ENCODE results near the gene BPIFA3. TPM values are rescaled to one million over a fixed set of nuclear protein-coding genes. Genes with fewer than 3 reads are reported as not detected.

Gene BPIFA3
- total RNA-seq, 1 experiment from 2014 or later = not detected

- no peak for TF ChIP-seq POLR2AphosphoS5 (IDR thresholded peaks at IDR 0.05; ENCODE audit: low read depth, low read length)
- no peak for TF ChIP-seq CEBPB (IDR thresholded peaks at IDR 0.05; ENCODE audit: low read depth)
Observed at GRCh38 chr20:33211817-33212424, 5.2 kb upstream of the BPIFA3 start (continued).

- no peak for TF ChIP-seq ZFX (IDR thresholded peaks at IDR 0.05)
- TF ChIP-seq, protein P1, sequence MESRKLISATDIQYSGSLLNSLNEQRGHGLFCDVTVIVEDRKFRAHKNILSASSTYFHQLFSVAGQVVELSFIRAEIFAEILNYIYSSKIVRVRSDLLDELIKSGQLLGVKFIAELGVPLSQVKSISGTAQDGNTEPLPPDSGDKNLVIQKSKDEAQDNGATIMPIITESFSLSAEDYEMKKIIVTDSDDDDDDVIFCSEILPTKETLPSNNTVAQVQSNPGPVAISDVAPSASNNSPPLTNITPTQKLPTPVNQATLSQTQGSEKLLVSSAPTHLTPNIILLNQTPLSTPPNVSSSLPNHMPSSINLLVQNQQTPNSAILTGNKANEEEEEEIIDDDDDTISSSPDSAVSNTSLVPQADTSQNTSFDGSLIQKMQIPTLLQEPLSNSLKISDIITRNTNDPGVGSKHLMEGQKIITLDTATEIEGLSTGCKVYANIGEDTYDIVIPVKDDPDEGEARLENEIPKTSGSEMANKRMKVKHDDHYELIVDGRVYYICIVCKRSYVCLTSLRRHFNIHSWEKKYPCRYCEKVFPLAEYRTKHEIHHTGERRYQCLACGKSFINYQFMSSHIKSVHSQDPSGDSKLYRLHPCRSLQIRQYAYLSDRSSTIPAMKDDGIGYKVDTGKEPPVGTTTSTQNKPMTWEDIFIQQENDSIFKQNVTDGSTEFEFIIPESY (IDR thresholded peaks at IDR 0.05; ENCODE audit: extremely low read depth, insufficient replicate concordance, low read length) = no peak
- TF ChIP-seq SIN3A (IDR thresholded peaks at IDR 0.05; ENCODE audit: low read depth) = no peak
- TF ChIP-seq CEBPB (IDR thresholded peaks at IDR 0.05; ENCODE audit: low read depth) = no peak
- TF ChIP-seq TCF7L2 (IDR thresholded peaks at IDR 0.05; ENCODE audit: borderline replicate concordance, extremely low read depth, insufficient read depth, insufficient read length) = no peak
- no peak for TF ChIP-seq EGR1 (IDR thresholded peaks at IDR 0.05; ENCODE audit: low read depth)
- TF ChIP-seq EZH2phosphoT487 (IDR thresholded peaks at IDR 0.05; ENCODE audit: borderline replicate concordance) = no peak
- TF ChIP-seq YY1 (IDR thresholded peaks at IDR 0.05; ENCODE audit: extremely low read depth, insufficient replicate concordance, low read depth, low read length) = no peak
- no peak for TF ChIP-seq FOSL1 (IDR thresholded peaks at IDR 0.05; ENCODE audit: low read depth)
- TF ChIP-seq CTCF (IDR thresholded peaks at IDR 0.05 in 2 of 3, conservative IDR thresholded peaks at IDR 0.05 in 1 of 3; ENCODE audit: borderline replicate concordance in 1 of 3, insufficient read depth in 1 of 3, low read depth in 2 of 3, low read length in 2 of 3) = no peak
- no peak for TF ChIP-seq MAX (IDR thresholded peaks at IDR 0.05)
- TF ChIP-seq POLR2AphosphoS5 (IDR thresholded peaks at IDR 0.05; ENCODE audit: low read depth, low read length) = no peak
- H2AFZ ChIP-seq (ENCODE audit: low read depth, low read length, poor library complexity, severe bottlenecking) = no peak overlapping the region
- DNase-seq (ENCODE audit: low read depth, low spot score) (no peak), ATAC-seq (no peak)
- no peaks in the 10 kb centered on the region for H3K36me3 ChIP-seq (ENCODE audit: control insufficient read depth in 1 of 2, insufficient read depth in 2 of 2, low read length in 2 of 2)
- POLR2A ChIA-PET = no interaction called here
- RAD21 ChIA-PET (ENCODE audit: low non-redundant PET in 1 of 2, low total read pairs in 2 of 2, uncharacterized antibody in 2 of 2, unreplicated experiment in 2 of 2) = no interaction called here
- no peaks in the 10 kb centered on the region for H4K20me1 ChIP-seq (ENCODE audit: insufficient read depth)
- CTCF ChIA-PET = no interaction called here
- no peaks in the 10 kb centered on the region for H3K9me3 ChIP-seq (ENCODE audit: control insufficient read depth in 1 of 2, insufficient read depth in 1 of 2, low read depth in 1 of 2, low read length in 2 of 2)
- H3K4me1 ChIP-seq (ENCODE audit: control insufficient read depth in 1 of 2, insufficient read depth in 2 of 2, low read length in 2 of 2) = no peaks in the 10 kb centered on the region
- intact Hi-C loops (cut with micrococcal nuclease) = no loop called here
- no peaks in the 10 kb centered on the region for H3K9me2 ChIP-seq (ENCODE audit: insufficient read depth)
- H3K27ac ChIP-seq (ENCODE audit: low read depth, low read length) = no peak overlapping the region
- no peak overlapping the region for H3K4me2 ChIP-seq (ENCODE audit: low read length)
- no TSS peak for BruUV-seq (replicated peaks)
- no peak overlapping the region for H3K9ac ChIP-seq (ENCODE audit: low read length)
- peaks cover 62% of the 10 kb centered on the region for H3K27me3 ChIP-seq (ENCODE audit: insufficient read depth, low read length)
- no peak overlapping the region for H3K4me3 ChIP-seq (replicated peaks in 1 of 2; ENCODE audit: low read depth in 1 of 2, low read length in 2 of 2)
- H3K79me2 ChIP-seq (ENCODE audit: insufficient read depth, low read length) = no peaks in the 10 kb centered on the region
Observed at GRCh38 chr20:33224399-33224798, 7.2 kb downstream of the BPIFA3 start.

All from HCT116 (cell line).